OCI-LY1 (cell line): ENCODE data around the gene APLP2.

Experiments
- H2AFZ ChIP-seq: fragments of 200-600 bp; sonication (generic), shearing (Covaris generic); 2 replicates; pipeline ENCODE4 v1.6.0; 2014; ENCODE audit warnings: antibody characterized with exemption, mild to moderate bottlenecking, low read length
- H3F3A ChIP-seq: fragments of 200-600 bp; sonication (generic), shearing (Covaris generic); 2 replicates; pipeline ENCODE4 v1.6.0; 2014; ENCODE audit warnings: mild to moderate bottlenecking, antibody characterized with exemption, low read length, moderate library complexity; ENCODE audit not compliant: insufficient read depth
- H3K27ac ChIP-seq: fragments of 200-600 bp; sonication (generic); 2 replicates; pipeline ENCODE4 v1.5.1; 2014; ENCODE audit warnings: low read length, mixed run types, mild to moderate bottlenecking, low read depth; ENCODE audit not compliant: poor library complexity, severe bottlenecking
- H3K27me3 ChIP-seq: fragments of 200-600 bp; sonication (generic); 2 replicates; pipeline ENCODE4 v1.6.0; 2014; ENCODE audit warnings: antibody characterized with exemption, mild to moderate bottlenecking, low read length, moderate library complexity; ENCODE audit not compliant: insufficient read depth
- H3K36me3 ChIP-seq: fragments of 200-600 bp; sonication (generic); 2 replicates; pipeline ENCODE4 v1.6.1; 2014; ENCODE audit warnings: mild to moderate bottlenecking, antibody characterized with exemption, low read length, moderate library complexity, mixed read lengths; ENCODE audit not compliant: insufficient read depth
- H3K4me1 ChIP-seq: fragments of 200-600 bp; sonication (generic); 2 replicates; pipeline ENCODE4 v1.5.1; 2014; ENCODE audit warnings: mild to moderate bottlenecking, low read length, moderate library complexity; ENCODE audit not compliant: insufficient read depth, severe bottlenecking
- H3K4me2 ChIP-seq: fragments of 200-600 bp; sonication (generic), shearing (Covaris generic); 2 replicates; pipeline ENCODE4 v1.6.1; 2014; ENCODE audit warnings: low read length
- H3K4me3 ChIP-seq: fragments of 200-600 bp; sonication (generic); 2 replicates; pipeline ENCODE4 v1.5.1; 2014; ENCODE audit warnings: low read length, low read depth, mild to moderate bottlenecking, mixed read lengths; ENCODE audit not compliant: poor library complexity, severe bottlenecking
- H3K79me2 ChIP-seq: fragments of 200-600 bp; shearing (Covaris generic); 2 replicates; pipeline ENCODE4 v1.6.1; 2016; ENCODE audit warnings: mixed run types, low read length, mixed read lengths; ENCODE audit not compliant: insufficient read depth
- H3K9ac ChIP-seq: fragments of 200-600 bp; sonication (generic), shearing (Covaris generic); 2 replicates; pipeline ENCODE4 v1.6.1; 2014; ENCODE audit warnings: mild to moderate bottlenecking, low read length, mixed read lengths
- H3K9me2 ChIP-seq: fragments of 200-600 bp; sonication (generic), shearing (Covaris generic); 2 replicates; pipeline ENCODE4 v1.6.1; 2014; ENCODE audit warnings: low read depth, mild to moderate bottlenecking, low read length, mixed read lengths
- H3K9me3 ChIP-seq: fragments of 200-600 bp; shearing (Covaris generic); 2 replicates; pipeline ENCODE4 v1.6.1; 2014; ENCODE audit warnings: low read length, mixed read lengths
- H4K20me1 ChIP-seq: fragments of 200-600 bp; sonication (generic), shearing (Covaris generic); 2 replicates; pipeline ENCODE4 v1.6.0; 2016; ENCODE audit warnings: mild to moderate bottlenecking, low read length; ENCODE audit not compliant: insufficient read depth
- EZH2 ChIP-seq: fragments of 200-600 bp; sonication (generic), shearing (Covaris generic); IDR thresholded peaks from 2 replicates; pipeline ENCODE4 v1.8.0; 2017; ENCODE audit warnings: borderline replicate concordance, mixed run types, mild to moderate bottlenecking, antibody characterized with exemption, low read length, moderate library complexity, mixed read lengths
- TF ChIP-seq, protein P1 (sequence below): fragments of 200-600 bp; sonication (generic), shearing (Covaris generic); IDR thresholded peaks from 2 replicates; pipeline ENCODE4 v1.5.1; 2017; ENCODE audit warnings: mild to moderate bottlenecking, antibody characterized with exemption, low read length, moderate library complexity, mixed read lengths

The APLP2 gene

DNA sequence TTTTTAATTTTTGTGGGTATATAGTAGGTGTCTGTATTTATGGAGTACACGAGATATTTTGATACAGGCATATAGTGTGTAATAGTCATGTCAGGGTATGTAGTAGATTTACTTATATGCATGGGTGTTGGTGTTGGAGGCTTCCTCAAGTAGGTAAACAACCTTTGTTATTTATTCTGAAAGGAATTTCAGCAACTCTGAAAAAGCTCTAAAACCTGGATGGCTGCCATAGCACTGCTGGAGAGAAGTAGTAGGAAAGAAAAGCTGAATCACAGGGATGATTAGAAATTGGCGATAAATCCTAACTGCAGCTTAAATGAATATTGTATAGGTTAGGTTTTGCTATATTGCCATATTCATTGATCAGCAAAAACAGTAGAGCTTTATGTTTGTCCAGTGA, 45.5 kb downstream of the APLP2 start:
- H3K9ac ChIP-seq, result no peak overlapping the region
- H3K36me3 ChIP-seq, result peaks cover 40% of the 10 kb centered on the region
- H3K4me2 ChIP-seq, result no peak overlapping the region; the same call in 1 of the 2 replicates
- H4K20me1 ChIP-seq, result no peaks in the 10 kb centered on the region
- H2AFZ ChIP-seq, result no peak overlapping the region
- H3F3A ChIP-seq, result no peaks in the 10 kb centered on the region
- no peaks in the 10 kb centered on the region for H3K9me3 ChIP-seq
- H3K27ac ChIP-seq, result peak overlapping the region; percentile 44
- no peak overlapping the region for H3K4me3 ChIP-seq
- H3K79me2 ChIP-seq, result peaks cover 6% of the 10 kb centered on the region; the same call in 1 of the 2 replicates
- peaks cover 66% of the 10 kb centered on the region for H3K4me1 ChIP-seq
- no peaks in the 10 kb centered on the region for H3K27me3 ChIP-seq
- TF ChIP-seq, protein P1, sequence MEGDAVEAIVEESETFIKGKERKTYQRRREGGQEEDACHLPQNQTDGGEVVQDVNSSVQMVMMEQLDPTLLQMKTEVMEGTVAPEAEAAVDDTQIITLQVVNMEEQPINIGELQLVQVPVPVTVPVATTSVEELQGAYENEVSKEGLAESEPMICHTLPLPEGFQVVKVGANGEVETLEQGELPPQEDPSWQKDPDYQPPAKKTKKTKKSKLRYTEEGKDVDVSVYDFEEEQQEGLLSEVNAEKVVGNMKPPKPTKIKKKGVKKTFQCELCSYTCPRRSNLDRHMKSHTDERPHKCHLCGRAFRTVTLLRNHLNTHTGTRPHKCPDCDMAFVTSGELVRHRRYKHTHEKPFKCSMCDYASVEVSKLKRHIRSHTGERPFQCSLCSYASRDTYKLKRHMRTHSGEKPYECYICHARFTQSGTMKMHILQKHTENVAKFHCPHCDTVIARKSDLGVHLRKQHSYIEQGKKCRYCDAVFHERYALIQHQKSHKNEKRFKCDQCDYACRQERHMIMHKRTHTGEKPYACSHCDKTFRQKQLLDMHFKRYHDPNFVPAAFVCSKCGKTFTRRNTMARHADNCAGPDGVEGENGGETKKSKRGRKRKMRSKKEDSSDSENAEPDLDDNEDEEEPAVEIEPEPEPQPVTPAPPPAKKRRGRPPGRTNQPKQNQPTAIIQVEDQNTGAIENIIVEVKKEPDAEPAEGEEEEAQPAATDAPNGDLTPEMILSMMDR, result no peak
- TF ChIP-seq EZH2, result no peak
- H3K9me2 ChIP-seq, result no peaks in the 10 kb centered on the region

- no peaks in the 10 kb centered on the region for H3K9me2 ChIP-seq
- no peaks in the 10 kb centered on the region for H3K27me3 ChIP-seq
- H3F3A ChIP-seq, result no peaks in the 10 kb centered on the region
- H3K79me2 ChIP-seq, result peaks cover 6% of the 10 kb centered on the region; the same call in 1 of the 2 replicates
- H3K4me1 ChIP-seq, result peaks cover 89% of the 10 kb centered on the region
- no peak overlapping the region for H2AFZ ChIP-seq
- peak overlapping the region; percentile 44 for H3K4me2 ChIP-seq
- no peak overlapping the region; the same call in 1 of the 2 replicates for H3K9ac ChIP-seq
- peak overlapping the region; percentile 90 for H3K27ac ChIP-seq
- H3K9me3 ChIP-seq, result no peaks in the 10 kb centered on the region
- no peak overlapping the region for H3K4me3 ChIP-seq
- TF ChIP-seq, protein P1, result no peak
- no peak for TF ChIP-seq EZH2
- H3K36me3 ChIP-seq, result peaks cover 33% of the 10 kb centered on the region
- H4K20me1 ChIP-seq, result no peaks in the 10 kb centered on the region
Measured at GRCh38 chr11:130118165-130118564, 48.5 kb downstream of the APLP2 start.

DNA sequence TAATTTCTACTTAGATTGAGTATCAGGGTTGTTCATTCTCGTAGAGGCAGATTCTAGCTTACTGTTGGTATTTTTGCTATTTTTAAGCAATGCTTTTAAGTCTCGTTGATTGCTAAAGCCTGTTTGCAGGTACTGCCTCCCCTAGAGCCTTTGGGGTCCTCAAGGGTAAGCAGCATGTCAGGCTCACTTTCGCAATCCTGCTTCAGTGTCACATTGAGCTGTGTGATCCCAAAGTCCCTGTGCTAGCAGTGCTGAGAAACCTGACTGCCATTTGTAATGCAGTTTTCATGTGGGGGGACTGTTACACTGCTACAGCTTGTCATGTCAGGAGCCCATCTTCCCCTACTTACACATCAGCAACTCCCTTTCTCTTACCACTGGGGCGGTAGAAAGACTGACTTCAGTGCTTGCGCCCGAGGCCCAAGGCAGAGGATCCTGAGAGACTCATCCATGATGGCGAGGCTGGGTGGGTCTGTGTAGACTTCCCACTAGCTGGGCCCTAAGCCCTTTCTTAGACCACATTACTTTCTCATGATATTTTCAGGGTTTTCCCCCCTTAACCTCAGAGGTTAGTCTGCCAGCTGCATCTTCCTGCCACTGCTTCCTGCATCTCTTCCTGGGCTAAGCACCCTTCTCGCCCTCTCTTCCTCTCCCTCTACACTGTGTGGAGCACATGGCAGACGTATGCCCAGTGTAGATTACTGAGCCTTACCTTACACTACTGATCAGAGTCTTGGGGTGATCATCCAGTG, 49.1 kb downstream of the APLP2 start:
- H3F3A ChIP-seq, result no peaks in the 10 kb centered on the region
- H3K9me2 ChIP-seq, result no peaks in the 10 kb centered on the region
- H3K9me3 ChIP-seq, result no peaks in the 10 kb centered on the region
- H3K36me3 ChIP-seq, result peaks cover 35% of the 10 kb centered on the region
- H4K20me1 ChIP-seq, result no peaks in the 10 kb centered on the region
- TF ChIP-seq, protein P1, result no peak
- no peak for TF ChIP-seq EZH2
- H2AFZ ChIP-seq, result no peak overlapping the region
- peak overlapping the region; percentile 90 for H3K27ac ChIP-seq
- peak overlapping the region; percentile 15 for H3K4me3 ChIP-seq
- peak overlapping the region; percentile 44 for H3K4me2 ChIP-seq
- H3K9ac ChIP-seq, result no peak overlapping the region; the same call in 1 of the 2 replicates
- H3K27me3 ChIP-seq, result no peaks in the 10 kb centered on the region
- peaks cover 6% of the 10 kb centered on the region; the same call in 1 of the 2 replicates for H3K79me2 ChIP-seq
- peaks cover 87% of the 10 kb centered on the region for H3K4me1 ChIP-seq
